PFSK-1 (cell line): ENCODE data around the gene ADD3.

Experiments
- FOXP2 ChIP-seq: optimal IDR thresholded peaks from 2 replicates; pipeline ENCODE3; 2011; ENCODE audit warnings: borderline replicate concordance, control low read depth, inconsistent platforms; ENCODE audit not compliant: insufficient read depth; ENCODE audit errors: extremely low read length, extremely low read depth
- POLR2AphosphoS5 ChIP-seq: IDR thresholded peaks from 2 replicates; pipeline ENCODE4 v1.6.1; 2012; ENCODE audit warnings: low read depth, mild to moderate bottlenecking, control low read depth, low read length, moderate library complexity
- REST ChIP-seq, 2 experiments: IDR thresholded peaks; 2 replicates each; pipeline versions ENCODE4 v1.6.1 to v1.8.0; 2011 to 2012; ENCODE audit warnings: low read depth in 2 of 2, low read length in 2 of 2, control low read depth in 1 of 2, inconsistent platforms in 1 of 2, mild to moderate bottlenecking in 1 of 2, moderate library complexity in 1 of 2; ENCODE audit not compliant: insufficient read depth in 1 of 2
- SIN3A ChIP-seq: IDR thresholded peaks from 2 replicates; pipeline ENCODE4 v1.6.1; 2012; ENCODE audit warnings: mild to moderate bottlenecking, low read length, moderate library complexity, borderline replicate concordance; ENCODE audit not compliant: insufficient read depth
- TAF1 ChIP-seq: IDR thresholded peaks from 2 replicates; pipeline ENCODE4 v1.6.1; 2012; ENCODE audit warnings: low read length, control low read depth, borderline replicate concordance; ENCODE audit not compliant: insufficient read depth

The ADD3 gene

GRCh38 chr10:110088367-110089104 lies 80.8 kb downstream of the ADD3 start:
- TF ChIP-seq SIN3A: no peak
- no peak for TF ChIP-seq TAF1
- no peak for TF ChIP-seq POLR2AphosphoS5
- TF ChIP-seq FOXP2: no peak
- no peak for TF ChIP-seq REST (IDR thresholded peaks at IDR 0.05; ENCODE audit: insufficient read depth in 1 of 2, low read depth in 2 of 2, low read length in 2 of 2)

GRCh38 chr10:110091830-110092229 lies 84.0 kb downstream of the ADD3 start:
- TF ChIP-seq REST (IDR thresholded peaks at IDR 0.05; ENCODE audit: insufficient read depth in 1 of 2, low read depth in 2 of 2, low read length in 2 of 2) (no peak), SIN3A (no peak), POLR2AphosphoS5 (no peak), FOXP2 (no peak), TAF1 (no peak)

GRCh38 chr10:110093722-110094121 lies 85.9 kb downstream of the ADD3 start:
- no peak for TF ChIP-seq REST (IDR thresholded peaks at IDR 0.05; ENCODE audit: insufficient read depth in 1 of 2, low read depth in 2 of 2, low read length in 2 of 2)
- TF ChIP-seq POLR2AphosphoS5: no peak
- no peak for TF ChIP-seq TAF1
- TF ChIP-seq FOXP2: no peak
- no peak for TF ChIP-seq SIN3A

- no peak for TF ChIP-seq FOXP2
- no peak for TF ChIP-seq TAF1
- TF ChIP-seq SIN3A: no peak
- TF ChIP-seq REST (IDR thresholded peaks at IDR 0.05; ENCODE audit: insufficient read depth in 1 of 2, low read depth in 2 of 2, low read length in 2 of 2): no peak
Measured at GRCh38 chr10:110094786-110095185, 87.0 kb downstream of the ADD3 start.
